HepG2 (cell line): Measurements from ENCODE around the gene BCL2. TPM values are rescaled to one million over a fixed set of nuclear protein-coding genes. Genes with fewer than 3 reads are reported as not detected.
A peak's percentile ranks its signal among the peaks of the same experiment; 100 is the strongest.

Experiments used
- ATAC-seq: fragments of 200-7000 bp; cut with Tn5 transposase; 3 replicates; pipeline ENCODE4 v1.9.1; 2020; ENCODE audit warnings: mild to moderate bottlenecking, moderate library complexity
- BruUV-seq: library from RNA; stranded (reverse); fragments of 400-500 nt; replicated peaks from 2 replicates; lab custom pipeline; 2021; lab: Mats Ljungman, UMichigan
- CTCF ChIA-PET: fragments of 300-600 bp; formaldehyde crosslinking; extraction: SDS; loops from one replicate; lab custom pipeline; 2021; ENCODE audit warnings: low total read pairs, inconsistent platforms, low intra/inter-chr PET ratio; lab: Yijun Ruan, JAX
- POLR2A ChIA-PET: fragments of 350-600 bp; sonication (Branson Sonifier 250); formaldehyde crosslinking; loops from one replicate; lab custom pipeline; 2020; ENCODE audit warnings: antibody characterized with exemption, inconsistent platforms; lab: Yijun Ruan, JAX
- DNase-seq: peaks from one replicate; pipeline ENCODE4 v3.0.0-alpha.2; 2015; ENCODE audit warnings: low spot score
- FAIRE-seq: peaks from 3 replicates; lab custom pipeline; 2011; peaks lifted over from hg19 to GRCh38; lab: Jason Lieb, UNC
- H2AFZ ChIP-seq: one replicate; pipeline ENCODE4 v1.6.1; 2011; ENCODE audit warnings: low read length, inconsistent platforms
- H3K27ac ChIP-seq: fragments of 300-600 bp; 3 replicates; pipeline ENCODE4 v1.8.0; 2011; ENCODE audit warnings: mixed run types, mild to moderate bottlenecking, mixed read lengths, low read length, inconsistent platforms; ENCODE audit not compliant: insufficient read depth; ENCODE audit errors: extremely low read length
- H3K27me3 ChIP-seq, 2 experiments: fragments of 200-600 bp in 1 of 2; 2 replicates in 1 of 2; 3 replicates in 1 of 2; pipeline versions ENCODE4 v1.6.0 to v1.8.0; 2011; ENCODE audit warnings: low read length in 2 of 2, mild to moderate bottlenecking in 2 of 2, moderate library complexity in 2 of 2, inconsistent platforms in 1 of 2; ENCODE audit not compliant: insufficient read depth in 2 of 2, control insufficient read depth in 1 of 2
- H3K36me3 ChIP-seq, 2 experiments: fragments of 200-600 bp in 1 of 2; replicated peaks in 1 of 2; 2 replicates in 1 of 2; 3 replicates in 1 of 2; pipeline versions ENCODE4 v1.5.1 to v1.8.0; 2011; ENCODE audit warnings: low read length in 2 of 2, inconsistent platforms in 1 of 2; ENCODE audit not compliant: insufficient read depth in 2 of 2, control insufficient read depth in 1 of 2
- H3K4me1 ChIP-seq: 2 replicates; pipeline ENCODE4 v1.5.1; 2012; ENCODE audit warnings: low read length, inconsistent platforms; ENCODE audit not compliant: insufficient read depth
- H3K4me2 ChIP-seq: 2 replicates; pipeline ENCODE4 v1.6.0; 2011; ENCODE audit warnings: low read depth, low read length, inconsistent platforms
- H3K4me3 ChIP-seq, 3 experiments: fragments of 200-600 bp in 1 of 3; sonication (generic), shearing (Covaris generic) in 1 of 3; replicated peaks in 1 of 3; 2 replicates each; pipeline ENCODE4 v1.5.1; 2011 to 2016; ENCODE audit warnings: low read length in 3 of 3, inconsistent platforms in 2 of 3, low read depth in 2 of 3, mild to moderate bottlenecking in 2 of 3, control low read depth in 1 of 3, mixed read lengths in 1 of 3; ENCODE audit not compliant: insufficient read depth in 1 of 3
- H3K79me2 ChIP-seq: one replicate; pipeline ENCODE4 v1.6.1; 2011; ENCODE audit warnings: low read length, inconsistent platforms; ENCODE audit not compliant: insufficient read depth
- H3K9ac ChIP-seq: 2 replicates; pipeline ENCODE4 v1.6.0; 2011; ENCODE audit warnings: mild to moderate bottlenecking, low read depth, low read length, inconsistent platforms; ENCODE audit not compliant: insufficient read depth
- H3K9me3 ChIP-seq: 2 replicates; pipeline ENCODE4 v1.5.1; 2012; ENCODE audit warnings: mild to moderate bottlenecking, low read length
- H4K20me1 ChIP-seq: 2 replicates; pipeline ENCODE4 v1.6.0; 2011; ENCODE audit warnings: inconsistent platforms, mild to moderate bottlenecking, low read length, moderate library complexity; ENCODE audit not compliant: insufficient read depth
- JUND ChIP-seq: sonication (generic); formaldehyde crosslinking; IDR thresholded peaks from 2 replicates; pipeline ENCODE4 v1.8.0; 2022; ENCODE audit warnings: mild to moderate bottlenecking, missing genetic modification reagents
- MAFF ChIP-seq: IDR thresholded peaks from 2 replicates; pipeline ENCODE4 v1.6.1; 2011; ENCODE audit warnings: low read depth, low read length, improper control_type of control experiment
- MAFK ChIP-seq, 2 experiments: IDR thresholded peaks in 1 of 2; conservative IDR thresholded peaks in 1 of 2; 2 replicates each; pipeline ENCODE4 v1.6.1; 2011; ENCODE audit warnings: improper control_type of control experiment in 2 of 2, low read length in 2 of 2
- MLLT10 ChIP-seq: sonication (generic); formaldehyde crosslinking; IDR thresholded peaks from 2 replicates; pipeline ENCODE4 v1.4.0; 2020; ENCODE audit warnings: missing genetic modification reagents
- TOE1 ChIP-seq: sonication (generic); formaldehyde crosslinking; IDR thresholded peaks from 2 replicates; pipeline ENCODE4 v1.4.0; 2020; ENCODE audit warnings: mild to moderate bottlenecking, missing genetic modification reagents
- U2AF2 ChIP-seq: fragments of 200-400 bp; formaldehyde crosslinking; IDR thresholded peaks from 2 replicates; pipeline ENCODE4 v1.6.1; 2017; ENCODE audit warnings: low read depth, mild to moderate bottlenecking, low read length
- ZNF232 ChIP-seq: sonication (generic); formaldehyde crosslinking; IDR thresholded peaks from 2 replicates; pipeline ENCODE4 v1.4.0; 2020; ENCODE audit warnings: missing genetic modification reagents, borderline replicate concordance
- ZNF296 ChIP-seq: sonication (generic); formaldehyde crosslinking; conservative IDR thresholded peaks from 2 replicates; pipeline ENCODE4 v1.5.0; 2020; ENCODE audit warnings: mild to moderate bottlenecking, missing genetic modification reagents
- ZNF335 ChIP-seq: sonication (generic); formaldehyde crosslinking; IDR thresholded peaks from 2 replicates; pipeline ENCODE4 v1.4.0; 2020; ENCODE audit warnings: missing genetic modification reagents
- WGBS: methylation state at CpG from one replicate; pipeline ENCODE4 v1.1.6; 2017; ENCODE audit warnings: low lambda C conversion rate; 5-methylcytosine and 5-hydroxymethylcytosine counted together
- in situ Hi-C: cut with HindIII; loops from 2 replicates; pipeline ENCODE4 v1.10.0; 2017; ENCODE audit warnings: low pct_unique_long_range_greater_than_20kb; ENCODE audit not compliant: extremely low pct_ligation_motif_present
- intact Hi-C: fragments of 100-400 bp; cut with micrococcal nuclease; formaldehyde crosslinking; loops from one replicate; pipeline ENCODE4 v1.10.0; 2022; ENCODE audit not compliant: unreplicated experiment
- polyA plus RNA-seq, 8 experiments: library from polyadenylated mRNA; depleted of rRNA in 3 of 8; stranded (reverse) in 7 of 8; unstranded in 1 of 8; fragments of >200 nt; fragmentation: Illumina TruSeq in 4 of 8; extraction: Trizol in 4 of 8; gene quantifications; 2 replicates each; pipeline versions ENCODE4 v1.2.1 to v1.2.3, GENCODE V29; 2011 to 2016; ENCODE audit warnings: low read depth in 4 of 8, missing spikeins in 1 of 8, mixed read lengths in 1 of 8; ENCODE audit not compliant: insufficient read depth in 1 of 8
- total RNA-seq, 5 experiments: library from RNA; depleted of rRNA; stranded (reverse); fragments of >200 nt; fragmentation: Illumina TruSeq; extraction: Trizol; gene quantifications; 2 replicates each; pipeline ENCODE4 v1.2.3, GENCODE V29; 2016; ENCODE audit warnings: low read depth in 1 of 5
- TF ChIP-seq, protein P1 (sequence below): sonication (generic); formaldehyde crosslinking; IDR thresholded peaks from 2 replicates; pipeline ENCODE4 v1.5.1; 2020; ENCODE audit warnings: mild to moderate bottlenecking, missing genetic modification reagents, moderate library complexity
- TF ChIP-seq, protein P2 (sequence below): sonication (generic); formaldehyde crosslinking; IDR thresholded peaks from 2 replicates; pipeline ENCODE4 v1.5.0; 2020; ENCODE audit warnings: missing genetic modification reagents, mild to moderate bottlenecking, borderline replicate concordance
- TF ChIP-seq, protein P3 (sequence below): sonication (generic); formaldehyde crosslinking; IDR thresholded peaks from 2 replicates; pipeline ENCODE4 v1.5.0; 2020; ENCODE audit warnings: mild to moderate bottlenecking, missing genetic modification reagents, borderline replicate concordance
- TF ChIP-seq, protein P4 (sequence below): sonication (generic); formaldehyde crosslinking; IDR thresholded peaks from 2 replicates; pipeline ENCODE4 v1.8.0; 2022; ENCODE audit warnings: mild to moderate bottlenecking, missing genetic modification reagents, moderate library complexity

BCL2 gene
- total and polyA plus RNA-seq, 2 of the 13 experiments (the other 11 are each of a cell fraction or from before 2014, with no cell fraction given) = 0.07 to 0.53 TPM

DNA sequence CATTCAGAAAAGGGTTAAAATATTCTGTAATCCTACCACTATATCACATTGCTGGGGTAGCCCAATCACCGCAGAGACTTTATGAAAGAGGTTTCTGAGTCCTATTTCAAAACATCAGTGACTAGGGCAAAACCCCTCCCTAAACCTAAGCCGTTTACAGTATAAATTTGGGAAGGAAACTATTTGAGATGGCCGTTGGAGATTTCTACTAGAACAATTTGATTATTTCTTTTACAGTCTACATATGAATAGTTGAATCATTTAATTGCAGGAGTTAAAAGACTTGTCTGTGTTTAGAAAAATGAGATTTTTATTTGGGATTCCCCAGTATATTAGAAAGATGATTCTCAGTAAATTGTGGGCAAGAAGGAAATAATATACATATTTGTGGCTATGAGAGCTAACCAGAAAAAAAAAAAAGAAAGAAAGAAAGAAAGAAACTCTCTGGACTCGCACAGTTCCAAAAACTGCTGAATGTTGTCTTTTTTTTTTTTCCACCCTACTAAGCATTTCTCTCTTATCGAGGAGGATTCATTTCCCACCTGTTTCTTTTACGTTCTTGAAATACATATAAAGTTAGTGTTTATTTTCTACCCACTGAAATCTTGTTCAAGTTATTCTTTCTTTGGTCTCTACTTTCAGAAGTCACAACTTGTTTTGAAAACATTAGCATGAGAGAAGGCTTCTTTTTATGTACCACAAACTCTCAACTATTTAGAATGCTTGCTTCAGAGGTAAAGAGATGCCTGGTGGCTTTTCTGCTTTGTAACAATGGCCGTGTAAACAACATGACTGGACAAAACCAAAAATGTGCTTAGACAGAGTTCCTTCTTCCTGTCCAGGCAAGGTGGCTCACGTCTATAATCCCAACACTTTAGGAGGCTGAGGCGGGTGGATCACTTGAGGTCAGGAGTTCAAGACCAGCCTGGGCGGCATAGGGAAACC is 65.9 kb downstream of the BCL2 start:
- POLR2A ChIA-PET = no interaction called here
- 17% methylated on average over 10 of the region's 10 CpGs for WGBS
- no peak for TF ChIP-seq MLLT10 (CRISPR knock-in tag)
- TF ChIP-seq TOE1 (CRISPR knock-in tag) = no peak
- TF ChIP-seq, protein P1, sequence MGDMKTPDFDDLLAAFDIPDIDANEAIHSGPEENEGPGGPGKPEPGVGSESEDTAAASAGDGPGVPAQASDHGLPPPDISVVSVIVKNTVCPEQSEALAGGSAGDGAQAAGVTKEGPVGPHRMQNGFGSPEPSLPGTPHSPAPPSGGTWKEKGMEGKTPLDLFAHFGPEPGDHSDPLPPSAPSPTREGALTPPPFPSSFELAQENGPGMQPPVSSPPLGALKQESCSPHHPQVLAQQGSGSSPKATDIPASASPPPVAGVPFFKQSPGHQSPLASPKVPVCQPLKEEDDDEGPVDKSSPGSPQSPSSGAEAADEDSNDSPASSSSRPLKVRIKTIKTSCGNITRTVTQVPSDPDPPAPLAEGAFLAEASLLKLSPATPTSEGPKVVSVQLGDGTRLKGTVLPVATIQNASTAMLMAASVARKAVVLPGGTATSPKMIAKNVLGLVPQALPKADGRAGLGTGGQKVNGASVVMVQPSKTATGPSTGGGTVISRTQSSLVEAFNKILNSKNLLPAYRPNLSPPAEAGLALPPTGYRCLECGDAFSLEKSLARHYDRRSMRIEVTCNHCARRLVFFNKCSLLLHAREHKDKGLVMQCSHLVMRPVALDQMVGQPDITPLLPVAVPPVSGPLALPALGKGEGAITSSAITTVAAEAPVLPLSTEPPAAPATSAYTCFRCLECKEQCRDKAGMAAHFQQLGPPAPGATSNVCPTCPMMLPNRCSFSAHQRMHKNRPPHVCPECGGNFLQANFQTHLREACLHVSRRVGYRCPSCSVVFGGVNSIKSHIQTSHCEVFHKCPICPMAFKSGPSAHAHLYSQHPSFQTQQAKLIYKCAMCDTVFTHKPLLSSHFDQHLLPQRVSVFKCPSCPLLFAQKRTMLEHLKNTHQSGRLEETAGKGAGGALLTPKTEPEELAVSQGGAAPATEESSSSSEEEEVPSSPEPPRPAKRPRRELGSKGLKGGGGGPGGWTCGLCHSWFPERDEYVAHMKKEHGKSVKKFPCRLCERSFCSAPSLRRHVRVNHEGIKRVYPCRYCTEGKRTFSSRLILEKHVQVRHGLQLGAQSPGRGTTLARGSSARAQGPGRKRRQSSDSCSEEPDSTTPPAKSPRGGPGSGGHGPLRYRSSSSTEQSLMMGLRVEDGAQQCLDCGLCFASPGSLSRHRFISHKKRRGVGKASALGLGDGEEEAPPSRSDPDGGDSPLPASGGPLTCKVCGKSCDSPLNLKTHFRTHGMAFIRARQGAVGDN = no peak
- TF ChIP-seq, protein P2, sequence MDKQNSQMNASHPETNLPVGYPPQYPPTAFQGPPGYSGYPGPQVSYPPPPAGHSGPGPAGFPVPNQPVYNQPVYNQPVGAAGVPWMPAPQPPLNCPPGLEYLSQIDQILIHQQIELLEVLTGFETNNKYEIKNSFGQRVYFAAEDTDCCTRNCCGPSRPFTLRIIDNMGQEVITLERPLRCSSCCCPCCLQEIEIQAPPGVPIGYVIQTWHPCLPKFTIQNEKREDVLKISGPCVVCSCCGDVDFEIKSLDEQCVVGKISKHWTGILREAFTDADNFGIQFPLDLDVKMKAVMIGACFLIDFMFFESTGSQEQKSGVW (CRISPR knock-in tag) = no peak
- TF ChIP-seq ZNF335 (CRISPR knock-in tag) = no peak
- TF ChIP-seq JUND (CRISPR knock-in tag) = no peak
- TF ChIP-seq, protein P3, sequence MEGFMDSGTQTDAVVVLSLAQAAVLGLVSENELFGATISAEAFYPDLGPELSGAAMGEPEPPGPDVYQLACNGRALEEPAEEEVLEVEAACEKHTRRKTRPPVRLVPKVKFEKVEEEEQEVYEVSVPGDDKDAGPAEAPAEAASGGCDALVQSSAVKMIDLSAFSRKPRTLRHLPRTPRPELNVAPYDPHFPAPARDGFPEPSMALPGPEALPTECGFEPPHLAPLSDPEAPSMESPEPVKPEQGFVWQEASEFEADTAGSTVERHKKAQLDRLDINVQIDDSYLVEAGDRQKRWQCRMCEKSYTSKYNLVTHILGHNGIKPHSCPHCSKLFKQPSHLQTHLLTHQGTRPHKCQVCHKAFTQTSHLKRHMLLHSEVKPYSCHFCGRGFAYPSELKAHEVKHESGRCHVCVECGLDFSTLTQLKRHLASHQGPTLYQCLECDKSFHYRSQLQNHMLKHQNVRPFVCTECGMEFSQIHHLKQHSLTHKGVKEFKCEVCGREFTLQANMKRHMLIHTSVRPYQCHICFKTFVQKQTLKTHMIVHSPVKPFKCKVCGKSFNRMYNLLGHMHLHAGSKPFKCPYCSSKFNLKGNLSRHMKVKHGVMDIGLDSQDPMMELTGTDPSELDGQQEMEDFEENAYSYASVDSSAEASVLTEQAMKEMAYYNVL = no peak
- no peak for TF ChIP-seq U2AF2
- no peak for TF ChIP-seq ZNF296 (CRISPR knock-in tag)
- TF ChIP-seq, protein P4, sequence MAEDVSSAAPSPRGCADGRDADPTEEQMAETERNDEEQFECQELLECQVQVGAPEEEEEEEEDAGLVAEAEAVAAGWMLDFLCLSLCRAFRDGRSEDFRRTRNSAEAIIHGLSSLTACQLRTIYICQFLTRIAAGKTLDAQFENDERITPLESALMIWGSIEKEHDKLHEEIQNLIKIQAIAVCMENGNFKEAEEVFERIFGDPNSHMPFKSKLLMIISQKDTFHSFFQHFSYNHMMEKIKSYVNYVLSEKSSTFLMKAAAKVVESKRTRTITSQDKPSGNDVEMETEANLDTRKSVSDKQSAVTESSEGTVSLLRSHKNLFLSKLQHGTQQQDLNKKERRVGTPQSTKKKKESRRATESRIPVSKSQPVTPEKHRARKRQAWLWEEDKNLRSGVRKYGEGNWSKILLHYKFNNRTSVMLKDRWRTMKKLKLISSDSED (CRISPR knock-in tag) = no peak
- no peak for TF ChIP-seq ZNF232 (CRISPR knock-in tag)
- peak; percentile 10 to 58; a peak in 2 of 4 replicates for TF ChIP-seq MAFK (conservative IDR thresholded peaks at IDR 0.05 in 1 of 2, IDR thresholded peaks at IDR 0.05 in 1 of 2; ENCODE audit: low read length in 2 of 2)
- TF ChIP-seq MAFF = peak; percentile 44
- TF ChIP-seq, all 625 proteins: peak for 2
- no TSS peak for BruUV-seq
- Histone ChIP-seq H3K4me2 (no peak overlapping the region), H3K36me3 (no peaks in the 10 kb centered on the region), H3K27me3 (peaks cover 0 to 14% of the 10 kb centered on the region in 2 experiments; a peak in 1 of 5 replicates), H3K4me3 (no peak overlapping the region), H3K27ac (no peak overlapping the region), H2AFZ (no peak overlapping the region), H3K9me3 (no peaks in the 10 kb centered on the region), H3K9ac (no peak overlapping the region), H3K4me1 (no peaks in the 10 kb centered on the region), H4K20me1 (no peaks in the 10 kb centered on the region), H3K79me2 (no peaks in the 10 kb centered on the region)
- no peak for ATAC-seq
- intact Hi-C loops = no loop called here
- FAIRE-seq = no peak
- in situ Hi-C loops = no loop called here
- CTCF ChIA-PET = no interaction called here
- no peak for DNase-seq
